NCI-H2107 (cell line): ENCODE data around the gene ZG16B.

Source experiments
- DNase-seq: peaks from one replicate; lab custom pipeline; 2025; lab: John Stamatoyannopoulos, UW

The ZG16B gene

GRCh38 chr16:2845116-2845515 is 15.0 kb downstream of the ZG16B start:
- DNase-seq = no peak

DNA sequence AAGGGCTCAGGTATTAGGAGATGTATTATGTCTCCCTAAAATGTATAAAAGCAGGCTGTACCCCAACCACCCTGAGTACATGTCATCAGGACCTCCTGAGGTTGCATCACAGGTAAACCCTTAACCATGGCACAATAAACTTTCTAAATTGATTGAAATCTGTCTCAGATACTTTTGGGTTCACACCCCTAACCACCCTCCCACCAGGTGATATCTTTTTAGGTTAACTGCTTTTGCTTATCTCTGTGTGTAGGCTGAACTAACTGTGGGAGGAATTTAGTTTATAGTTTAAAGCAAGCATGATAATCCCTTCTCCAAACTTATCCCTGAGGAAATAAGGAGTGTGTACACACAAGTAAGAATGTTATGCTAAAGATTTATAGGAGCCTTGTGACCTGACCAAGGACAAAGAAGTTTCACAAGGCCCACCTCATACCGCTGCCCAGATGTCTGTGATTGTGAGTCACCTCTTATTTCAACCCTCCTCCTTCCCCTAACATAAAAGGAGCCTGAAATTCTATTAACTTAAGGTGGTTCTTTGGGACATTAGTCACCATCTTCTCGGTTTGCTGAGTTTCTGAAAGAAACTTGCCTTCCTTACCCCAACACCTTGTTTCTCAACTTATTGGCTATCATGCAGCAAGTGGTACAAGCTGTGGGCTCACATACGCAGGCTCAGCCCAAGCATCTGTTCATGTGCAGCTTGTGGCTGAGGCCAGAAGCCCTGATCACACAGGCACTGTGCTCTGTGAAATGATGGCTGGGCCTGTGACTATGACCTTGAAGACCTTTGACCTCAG is 16.6 kb downstream of the ZG16B start:
- DNase-seq = no peak

- no peak for DNase-seq
These were observed 19.0 kb downstream of the ZG16B start for GRCh38 chr16:2848933-2849725.

DNA sequence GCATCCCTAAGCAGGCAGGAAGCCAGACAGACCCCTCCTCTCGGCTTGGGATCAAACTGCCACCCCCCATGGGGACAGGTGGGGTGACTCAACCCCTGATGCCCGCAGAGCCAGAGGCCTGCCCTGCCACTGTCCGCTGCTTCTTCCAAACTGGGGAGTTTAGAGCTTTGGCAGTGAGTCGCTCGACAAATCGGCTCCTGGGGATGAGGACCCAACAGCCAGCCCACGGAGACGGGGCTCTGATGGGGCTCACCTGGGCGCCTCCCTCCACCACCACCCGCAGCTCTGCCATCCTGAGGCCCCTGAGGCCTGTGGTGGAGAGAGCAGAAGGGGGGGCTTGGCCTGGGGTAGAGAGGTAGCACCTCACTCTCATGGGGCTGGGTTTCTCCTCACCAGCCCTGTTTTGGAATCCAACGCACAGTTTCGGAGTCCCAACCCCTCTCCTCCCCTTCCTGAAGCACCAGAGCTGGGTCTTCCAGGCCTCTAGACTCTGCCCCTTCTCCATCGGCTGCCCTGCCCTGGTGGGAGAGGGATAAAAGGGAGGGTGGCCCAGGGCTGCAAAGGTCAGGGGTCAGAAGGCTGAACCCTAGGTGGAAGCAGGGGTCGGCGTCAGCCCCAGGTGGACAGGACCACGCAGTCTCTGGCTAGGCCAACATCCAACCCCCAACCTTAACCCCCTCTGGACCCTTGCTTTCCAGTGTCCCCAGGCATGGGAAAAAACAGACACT is 22.1 kb downstream of the ZG16B start:
- no peak for DNase-seq

DNA sequence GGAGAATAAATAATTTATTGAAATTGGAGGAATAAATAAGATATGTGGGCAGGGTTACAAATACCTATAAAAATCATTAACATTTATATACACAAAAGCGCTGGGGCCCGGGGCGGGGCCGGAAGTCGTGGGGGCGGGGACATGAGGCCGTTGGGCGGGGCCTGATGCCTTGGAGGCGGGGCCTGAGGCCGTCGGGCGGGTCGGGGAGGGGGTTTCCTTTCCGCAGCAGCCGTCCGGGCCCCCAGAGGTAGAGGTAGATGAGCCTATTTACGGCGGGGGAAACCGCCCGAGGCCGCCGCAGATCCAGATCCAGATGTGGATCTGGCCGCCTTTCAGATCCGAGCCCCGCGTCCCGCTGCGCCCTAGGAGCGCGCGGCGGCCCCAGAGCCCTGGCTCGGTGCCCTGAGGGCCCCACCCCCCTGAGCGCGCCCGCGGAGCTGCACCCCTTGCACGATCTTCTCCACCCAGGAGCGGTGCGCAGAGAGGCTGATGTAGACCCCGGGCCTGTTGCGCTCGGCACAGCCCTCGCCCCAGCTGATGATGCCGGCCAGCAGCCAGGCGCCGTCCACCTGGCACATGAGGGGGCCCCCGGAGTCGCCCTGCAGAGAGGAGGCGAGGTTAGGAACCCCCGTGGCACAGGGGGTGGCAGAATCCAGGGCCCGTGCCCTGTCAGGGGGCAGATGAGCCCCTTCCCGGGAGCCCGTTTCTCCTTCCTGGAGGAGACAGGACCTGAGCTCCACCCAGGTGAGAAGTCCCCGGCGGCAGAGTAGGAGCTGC is 22.8 kb downstream of the ZG16B start:
- DNase-seq = no peak

- DNase-seq = no peak
These were observed 23.5 kb downstream of the ZG16B start for GRCh38 chr16:2853531-2854073.

GRCh38 chr16:2854700-2855309 is 24.7 kb downstream of the ZG16B start:
- DNase-seq = no peak

- DNase-seq = no peak
These were observed 25.4 kb downstream of the ZG16B start for GRCh38 chr16:2855536-2855935.

DNA sequence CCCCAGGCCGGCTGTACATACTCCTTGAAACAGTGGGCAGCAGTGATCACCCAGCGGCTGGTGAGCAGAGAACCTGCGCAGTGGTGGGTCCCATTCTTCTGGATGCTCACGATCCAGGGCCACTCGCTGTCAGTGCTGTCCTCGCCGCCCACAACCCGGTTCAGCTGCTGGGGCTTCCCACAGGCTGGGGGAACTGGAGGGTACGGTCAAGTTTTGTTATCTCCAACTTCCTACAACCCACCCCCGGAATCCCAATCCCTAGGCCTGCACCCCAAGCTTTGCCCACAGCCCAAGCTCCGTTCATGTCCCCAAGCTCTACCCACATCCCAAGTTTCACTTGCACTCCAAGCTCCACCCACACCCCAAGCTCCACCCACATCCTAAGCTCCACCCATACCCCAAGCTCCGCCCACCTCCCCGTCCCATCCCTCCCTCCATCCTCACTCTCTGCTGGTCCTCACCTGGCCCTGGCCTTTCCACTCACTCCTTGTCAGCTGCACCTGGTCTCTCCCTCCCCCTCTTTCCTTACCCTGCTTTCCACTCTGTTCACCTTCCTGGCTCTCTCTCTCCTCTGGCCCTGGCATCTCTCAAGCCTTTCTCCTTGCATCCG is 26.1 kb downstream of the ZG16B start:
- no peak for DNase-seq

DNA sequence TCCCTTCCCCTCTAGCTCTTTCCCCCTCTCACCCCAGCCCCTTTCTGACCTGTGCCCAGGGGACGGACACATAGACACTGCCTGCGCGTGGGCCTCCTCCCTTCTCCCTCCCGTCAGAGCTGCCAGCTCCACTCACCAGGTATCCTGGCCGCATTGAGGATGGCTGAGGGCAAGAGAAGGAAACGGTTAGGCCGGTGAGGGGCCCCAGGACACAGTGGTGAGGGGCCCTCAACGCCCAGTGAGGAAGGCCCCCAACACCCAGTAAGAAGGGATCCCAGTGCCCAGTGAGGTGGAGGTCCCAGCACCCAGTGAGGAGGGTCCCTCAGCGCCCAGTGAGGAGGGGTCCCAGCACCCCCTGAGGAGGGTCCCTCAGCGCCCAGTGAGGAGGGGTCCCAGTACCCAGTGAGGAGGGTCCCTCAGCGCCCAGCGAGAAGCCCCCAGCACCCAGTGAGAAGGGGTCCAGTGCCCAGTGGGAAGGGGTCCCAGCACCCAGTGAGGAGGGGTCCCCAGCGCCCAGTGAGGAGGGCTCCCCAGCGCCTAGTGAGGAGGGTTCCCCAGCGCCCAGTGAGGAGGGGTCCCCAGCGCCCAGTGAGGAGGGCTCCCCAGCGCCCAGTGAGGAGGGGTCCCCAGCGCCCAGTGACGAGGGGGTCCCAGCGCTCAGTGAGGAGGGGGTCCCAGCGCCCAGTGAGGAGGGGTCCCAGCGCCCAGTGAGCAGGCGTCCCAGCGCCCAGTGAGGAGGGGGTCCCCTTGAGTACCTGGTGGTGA is 26.8 kb downstream of the ZG16B start:
- no peak for DNase-seq

- DNase-seq = no peak
These were observed 27.5 kb downstream of the ZG16B start, which contains the start of gene PRSS22 for GRCh38 chr16:2857451-2858244. PRSS22 (minus strand) TSS chr16:2858170; CDS start chr16:2858104, 66 bp downstream.

GRCh38 chr16:2858245-2859025 is 28.3 kb downstream of the ZG16B start:
- peak; percentile 47 for DNase-seq

DNA sequence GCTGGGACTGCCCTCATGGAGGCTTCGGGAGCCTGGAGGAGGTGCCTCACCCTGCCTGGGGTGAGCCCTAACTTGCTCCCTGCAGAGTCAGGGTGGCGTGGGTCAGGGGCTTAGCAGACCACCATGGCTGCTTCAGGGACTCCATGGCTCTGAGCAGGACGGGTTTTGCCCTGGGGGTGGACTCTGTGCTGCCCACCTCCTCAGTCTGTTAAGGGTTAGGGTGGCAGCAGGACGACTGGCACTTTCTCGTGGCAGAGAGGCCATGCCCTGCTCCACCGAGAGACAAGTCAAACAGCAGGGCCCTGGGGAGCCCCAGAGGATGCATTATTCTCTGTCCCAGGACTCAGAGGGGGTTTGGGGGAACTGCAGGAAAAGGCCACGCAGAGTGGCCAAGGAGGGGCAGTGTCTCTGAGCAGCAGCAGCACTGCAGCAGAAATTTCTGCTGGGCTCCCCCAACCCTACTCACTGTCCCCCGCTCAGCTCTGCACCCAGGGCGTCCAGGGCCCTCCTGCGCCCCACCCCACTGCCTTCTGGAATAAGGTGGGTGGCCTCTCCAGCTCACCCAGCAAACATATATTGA is 29.7 kb downstream of the ZG16B start:
- no peak for DNase-seq

GRCh38 chr16:2860826-2861567 is 30.9 kb downstream of the ZG16B start:
- no peak for DNase-seq

GRCh38 chr16:2865651-2866050 is 35.5 kb downstream of the ZG16B start:
- DNase-seq = no peak

DNA sequence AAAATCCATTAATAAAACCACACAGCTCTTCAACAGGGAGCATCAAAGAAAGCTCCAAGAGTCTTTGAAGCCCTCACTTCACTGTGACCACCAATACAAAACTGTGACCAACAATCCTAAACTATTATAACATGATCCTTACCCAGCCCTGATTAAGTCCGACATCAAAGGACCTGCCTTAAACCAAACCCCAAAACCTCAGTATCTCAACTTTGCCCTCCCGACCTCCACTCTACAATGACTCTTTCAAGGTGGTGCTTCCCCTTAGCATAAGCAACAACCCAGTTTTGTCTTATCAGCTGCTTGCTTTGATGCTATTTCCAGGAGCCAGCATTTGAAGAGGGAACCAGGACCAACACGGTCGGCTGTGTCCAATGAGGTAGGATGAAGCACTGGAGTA is 36.3 kb downstream of the ZG16B start:
- no peak for DNase-seq

DNA sequence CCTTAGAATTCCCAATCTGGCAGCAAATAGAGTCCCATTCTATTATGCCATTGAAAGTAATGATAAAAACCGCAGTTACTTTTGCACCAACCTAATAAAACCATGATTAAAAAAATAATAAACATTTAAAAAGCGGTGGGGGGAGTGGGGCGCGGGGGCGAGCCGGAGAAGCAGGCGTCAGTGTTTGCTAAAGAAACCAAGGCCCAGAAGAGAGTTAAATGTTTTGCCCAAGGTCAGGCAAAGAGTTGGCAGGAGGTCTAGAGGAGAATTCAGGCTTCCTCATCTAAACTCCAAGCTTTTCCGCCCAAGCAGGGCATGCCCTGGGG is 37.5 kb downstream of the ZG16B start:
- no peak for DNase-seq
